GM23338 (cell line): ENCODE results near the gene BRF1. TPM values are rescaled to one million over a fixed set of nuclear protein-coding genes. Genes with fewer than 3 reads are reported as not detected.

Experiments
- ATAC-seq: fragments of 200-7000 bp; cut with Tn5 transposase; 3 replicates; pipeline ENCODE4 v1.9.1; 2020
- DNase-seq: peaks from one replicate; pipeline ENCODE4 v3.0.0-alpha.2; 2015; ENCODE audit warnings: low spot score
- H2AFZ ChIP-seq: fragments of 200-600 bp; sonication (generic); 2 replicates; pipeline ENCODE4 v1.8.0; 2016; ENCODE audit warnings: antibody characterized with exemption, mild to moderate bottlenecking, moderate library complexity
- H3F3A ChIP-seq: fragments of 200-600 bp; sonication (generic); replicated peaks from 2 replicates; pipeline ENCODE4 v1.8.0; 2017; ENCODE audit warnings: antibody characterized with exemption, mixed run types, low read depth
- H3K27ac ChIP-seq: fragments of 200-600 bp; sonication (generic); 2 replicates; pipeline ENCODE4 v1.6.1; 2016; ENCODE audit warnings: low read depth
- H3K27me3 ChIP-seq: fragments of 200-600 bp; sonication (generic); 2 replicates; pipeline ENCODE4 v1.8.0; 2016; ENCODE audit warnings: mild to moderate bottlenecking, mixed run types, moderate library complexity; ENCODE audit not compliant: insufficient read depth
- H3K36me3 ChIP-seq: fragments of 200-600 bp; sonication (generic); 2 replicates; pipeline ENCODE4 v1.8.0; 2016; ENCODE audit warnings: mild to moderate bottlenecking; ENCODE audit not compliant: insufficient read depth
- H3K4me1 ChIP-seq: fragments of 200-600 bp; sonication (generic); 2 replicates; pipeline ENCODE4 v1.8.0; 2016; ENCODE audit warnings: mild to moderate bottlenecking, moderate library complexity; ENCODE audit not compliant: insufficient read depth
- H3K4me2 ChIP-seq: fragments of 200-600 bp; sonication (generic); 2 replicates; pipeline ENCODE4 v1.7.1; 2017; ENCODE audit warnings: mixed run types
- H3K4me3 ChIP-seq: fragments of 200-600 bp; sonication (generic); 2 replicates; pipeline ENCODE4 v1.6.1; 2016; ENCODE audit warnings: mixed run types
- H3K79me2 ChIP-seq: fragments of 200-600 bp; sonication (generic); replicated peaks from 2 replicates; pipeline ENCODE4 v1.8.0; 2017; ENCODE audit warnings: mild to moderate bottlenecking; ENCODE audit not compliant: insufficient read depth
- H3K9me2 ChIP-seq: fragments of 200-600 bp; sonication (generic); 2 replicates; pipeline ENCODE4 v1.8.0; 2017; ENCODE audit not compliant: insufficient read depth
- H4K20me1 ChIP-seq: fragments of 200-600 bp; sonication (generic); replicated peaks from 2 replicates; pipeline ENCODE4 v1.8.0; 2017; ENCODE audit warnings: mild to moderate bottlenecking; ENCODE audit not compliant: insufficient read depth
- H3K27ac Mint-ChIP-seq: 2 replicates; pipeline ENCODE4 v1.8.0; 2020; ENCODE audit warnings: inconsistent platforms, mild to moderate bottlenecking, moderate library complexity, mixed read lengths
- H3K27me3 Mint-ChIP-seq: 3 replicates; pipeline ENCODE4 v1.8.0; 2022; ENCODE audit warnings: low read depth, mild to moderate bottlenecking, moderate library complexity, mixed read lengths, inconsistent platforms; ENCODE audit not compliant: insufficient read depth, poor library complexity
- H3K36me3 Mint-ChIP-seq: 3 replicates; pipeline ENCODE4 v1.8.0; 2021; ENCODE audit warnings: low read depth, mild to moderate bottlenecking, inconsistent platforms, moderate library complexity, mixed read lengths
- H3K4me1 Mint-ChIP-seq: 3 replicates; pipeline ENCODE4 v1.8.0; 2020; ENCODE audit warnings: mild to moderate bottlenecking, inconsistent platforms, mixed read lengths
- H3K4me3 Mint-ChIP-seq: 3 replicates; pipeline ENCODE4 v1.8.0; 2021; ENCODE audit warnings: moderate library complexity, mild to moderate bottlenecking, inconsistent platforms, mixed read lengths
- H3K9me3 Mint-ChIP-seq: 3 replicates; pipeline ENCODE4 v1.8.0; 2020; ENCODE audit warnings: moderate library complexity, mild to moderate bottlenecking, inconsistent platforms, mixed read lengths
- CREB1 ChIP-seq: fragments of 250-450 bp; sonication (Bioruptor Pico); IDR thresholded peaks from 2 replicates; pipeline ENCODE4 v1.5.0; 2020; ENCODE audit warnings: low read depth, mild to moderate bottlenecking, moderate library complexity
- CTCF ChIP-seq, 2 experiments: fragments of 200-600 bp in 1 of 2; sonication (generic) in 1 of 2; conservative IDR thresholded peaks; 2 replicates each; pipeline versions ENCODE4 v1.5.1 to v1.6.1; 2016 to 2017; ENCODE audit warnings: antibody characterized with exemption in 2 of 2, low read depth in 2 of 2, mild to moderate bottlenecking in 2 of 2, moderate library complexity in 1 of 2
- EZH2phosphoT487 ChIP-seq: fragments of 200-600 bp; sonication (generic); IDR thresholded peaks from one replicate; pipeline ENCODE4 v1.8.1; 2018; ENCODE audit warnings: antibody characterized with exemption; ENCODE audit not compliant: unreplicated experiment
- JUNB ChIP-seq: IDR thresholded peaks from one replicate; pipeline ENCODE4 v1.6.1; 2016; ENCODE audit warnings: antibody characterized with exemption; ENCODE audit not compliant: unreplicated experiment
- NANOG ChIP-seq: IDR thresholded peaks from 2 replicates; pipeline ENCODE4 v1.6.1; 2016; ENCODE audit warnings: antibody characterized with exemption, borderline replicate concordance
- POLR2AphosphoS5 ChIP-seq: IDR thresholded peaks from 2 replicates; pipeline ENCODE4 v1.6.1; 2016; ENCODE audit warnings: antibody characterized with exemption, low read depth
- REST ChIP-seq: IDR thresholded peaks from one replicate; pipeline ENCODE4 v1.6.1; 2018; ENCODE audit warnings: antibody characterized with exemption; ENCODE audit not compliant: unreplicated experiment
- ZNF114 ChIP-seq: fragments of 250-450 bp; sonication (Bioruptor Pico); IDR thresholded peaks from 2 replicates; pipeline ENCODE4 v1.5.0; 2020; ENCODE audit warnings: mild to moderate bottlenecking, moderate library complexity
- ZNF462 ChIP-seq: fragments of 250-450 bp; sonication (Bioruptor Pico); IDR thresholded peaks from 2 replicates; pipeline ENCODE4 v1.5.0; 2020; ENCODE audit warnings: mild to moderate bottlenecking, moderate library complexity
- polyA plus RNA-seq: library from polyadenylated mRNA; unstranded; fragments of >200 nt; fragmentation: Nextera tagmentation; extraction: Ambion mirVana; gene quantifications from 2 replicates; pipeline ENCODE4 v1.2.1, GENCODE V29; 2016
- total RNA-seq: library from RNA; depleted of rRNA; stranded (reverse); fragments of >200 nt; shearing (Covaris generic); gene quantifications from 2 replicates; pipeline ENCODE4 v1.2.3, GENCODE V29; 2014

BRF1 gene
- total and polyA plus RNA-seq, 2 experiments from 2014 or later, result 8.6 to 29.9 TPM

- no peak for DNase-seq
- TF ChIP-seq POLR2AphosphoS5 (no peak), EZH2phosphoT487 (no peak), REST (no peak), ZNF462 (CRISPR knock-in tag) (no peak), ZNF114 (no peak), NANOG (no peak), CREB1 (CRISPR knock-in tag) (no peak), CTCF (conservative IDR thresholded peaks at IDR 0.05; ENCODE audit: low read depth in 2 of 2) (no peak), JUNB (no peak)
- no peaks in the 10 kb centered on the region for H4K20me1 ChIP-seq
- H3F3A ChIP-seq, result no peaks in the 10 kb centered on the region
- Mint-ChIP-seq H3K4me1 (no peaks in the 10 kb centered on the region), H3K4me3 (no peak overlapping the region), H3K27me3 (peaks cover 3% of the 10 kb centered on the region), H3K9me3 (no peaks in the 10 kb centered on the region), H3K27ac (no peak overlapping the region), H3K36me3 (no peaks in the 10 kb centered on the region; the same call in 2 of the 3 replicates)
- no peak overlapping the region for H2AFZ ChIP-seq
- no peak overlapping the region for H3K27ac ChIP-seq
- no peak overlapping the region for H3K4me3 ChIP-seq
- no peaks in the 10 kb centered on the region for H3K79me2 ChIP-seq
- no peaks in the 10 kb centered on the region for H3K27me3 ChIP-seq
- no peaks in the 10 kb centered on the region for H3K36me3 ChIP-seq
- no peak overlapping the region for H3K4me2 ChIP-seq
- H3K4me1 ChIP-seq, result no peaks in the 10 kb centered on the region
- no peaks in the 10 kb centered on the region for H3K9me2 ChIP-seq
- ATAC-seq, result no peak
Measured at GRCh38 chr14:105256292-105256960, 44.4 kb downstream of the BRF1 start.
